NCI-H524 treated with DMSO at 0.1 percent for 48 hours (cell line): ENCODE results near the gene CGRRF1.

ENCODE experiments used
- DNase-seq: peaks from one replicate; lab custom pipeline; 2025; lab: John Stamatoyannopoulos, UW

Gene CGRRF1

DNA sequence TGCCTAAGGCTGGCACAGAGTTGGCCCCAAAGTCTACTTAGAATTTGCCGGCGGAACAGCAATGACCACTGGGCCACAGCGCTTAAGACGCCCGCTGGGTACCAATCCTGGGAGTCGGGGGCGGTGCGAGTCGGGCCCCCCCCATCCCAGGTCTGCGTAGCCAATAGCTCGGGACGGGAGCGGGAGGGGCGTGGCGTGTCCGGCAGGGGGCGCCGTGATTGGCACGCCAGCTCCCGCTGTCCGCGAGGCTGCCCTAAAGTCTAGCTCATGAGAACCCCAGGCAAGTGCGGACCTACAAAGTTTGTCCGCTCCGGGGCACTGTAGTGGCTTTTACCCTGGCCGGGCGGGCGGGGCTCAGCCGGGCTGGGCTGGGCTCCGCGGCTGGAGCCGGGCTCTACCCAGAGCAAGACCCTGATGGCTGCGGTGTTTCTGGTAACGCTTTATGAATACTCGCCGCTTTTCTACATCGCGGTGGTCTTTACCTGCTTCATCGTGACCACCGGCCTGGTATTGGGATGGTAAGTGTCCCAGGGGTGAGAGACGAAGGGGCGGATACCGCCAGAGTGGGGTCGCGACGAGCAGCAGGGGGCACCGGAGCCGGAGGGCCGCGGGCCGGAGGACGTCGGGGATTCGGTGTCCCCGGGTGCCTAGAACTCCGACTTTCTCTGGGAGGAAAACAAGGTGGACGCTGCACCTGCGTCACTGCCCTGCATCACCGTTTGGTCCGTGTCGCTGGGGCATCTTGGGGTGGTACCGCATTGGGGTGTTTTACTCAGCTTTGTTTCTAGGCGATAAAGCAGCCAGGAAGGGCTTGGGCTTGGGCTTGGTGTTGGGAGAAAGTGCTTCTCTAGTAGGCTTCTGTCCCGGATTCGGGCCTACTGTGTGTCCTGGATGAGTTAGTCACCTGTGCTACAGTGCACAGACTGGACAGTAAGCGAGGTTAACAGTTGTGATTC lies at the start of gene CGRRF1:
Gene CGRRF1, plus strand, starts transcription at position 361 of the 956 bp plus-strand sequence. Its CDS starts 54 bp downstream, at position 415.
- DNase-seq, result peak; percentile 97

DNA sequence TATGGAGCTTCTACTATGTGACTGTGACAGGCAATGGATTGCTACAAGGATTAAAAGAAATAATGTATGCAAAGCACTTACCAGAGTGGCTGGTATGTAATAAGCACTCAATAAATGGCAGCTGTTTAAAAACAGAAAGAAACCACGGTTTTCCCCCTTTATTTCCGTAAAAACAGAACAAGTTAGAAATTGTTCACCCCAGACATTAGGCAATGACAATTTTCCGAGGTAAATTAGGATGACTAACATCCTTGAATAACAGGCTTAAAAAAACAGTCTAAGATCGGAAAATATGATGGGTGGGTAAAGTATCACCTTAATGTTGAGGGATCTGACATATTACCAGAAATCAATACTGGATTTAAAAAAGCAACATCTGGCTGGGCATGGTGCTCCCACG lies 47.7 kb upstream of the CGRRF1 start:
- DNase-seq, result no peak

DNA sequence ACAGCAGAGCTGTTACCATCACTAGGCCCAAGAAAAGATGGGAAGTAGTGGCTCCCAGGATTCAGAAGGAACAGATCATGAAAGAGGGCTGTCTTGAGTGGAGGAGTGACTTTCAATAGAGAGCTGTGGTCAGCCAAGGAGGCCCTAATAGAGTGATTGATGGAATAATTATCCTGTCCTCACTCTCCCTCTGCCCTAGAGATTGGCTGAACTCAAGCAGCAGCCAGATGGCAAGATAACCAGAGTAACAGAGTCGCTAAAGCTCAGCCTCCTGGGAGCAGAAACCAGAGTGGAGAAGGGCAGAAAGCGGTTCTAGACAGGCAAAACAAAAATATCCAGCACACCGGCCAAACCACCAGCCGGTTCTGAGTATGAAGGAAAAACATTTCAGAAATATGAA lies 44.1 kb upstream of the CGRRF1 start:
- DNase-seq, result peak; percentile 98

DNA sequence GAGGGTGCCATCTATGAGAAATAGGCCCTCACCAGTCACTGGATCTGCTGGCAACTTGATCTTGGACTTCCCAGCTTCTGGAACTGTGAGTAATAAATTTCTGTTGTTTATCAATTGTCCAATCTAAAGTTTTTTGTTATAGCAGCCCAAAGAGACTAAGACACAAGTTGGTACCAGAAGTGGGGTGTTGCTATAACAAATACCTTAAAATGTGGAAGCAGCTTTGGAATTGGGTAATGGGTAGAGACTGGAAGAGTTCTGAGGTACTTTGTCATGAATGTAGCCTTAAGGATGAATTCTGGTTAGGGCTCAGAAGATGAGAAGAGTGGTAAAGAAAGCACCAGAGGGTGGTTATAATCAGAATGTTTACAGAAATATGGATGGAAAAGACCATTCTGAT lies 42.4 kb upstream of the CGRRF1 start:
- no peak for DNase-seq

DNA sequence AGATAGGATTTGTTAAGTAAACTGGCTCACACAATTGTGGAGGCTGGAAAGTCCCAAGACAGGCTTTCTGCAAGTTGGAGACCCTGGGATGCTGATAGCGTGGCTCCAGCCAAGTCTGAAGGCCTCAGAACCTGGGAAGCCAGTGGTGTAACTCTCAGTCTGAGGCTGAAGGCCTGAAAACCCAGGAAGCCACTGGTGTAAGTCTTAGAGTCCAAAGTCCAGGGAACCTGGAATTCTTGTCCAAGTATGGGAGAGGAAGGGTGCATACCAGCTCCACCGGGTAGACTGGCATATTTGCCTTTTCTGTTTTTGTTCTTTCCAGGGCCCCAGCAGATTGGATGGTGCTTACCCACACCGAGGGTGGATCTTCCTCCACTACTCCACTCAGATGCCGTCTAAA lies 39.0 kb upstream of the CGRRF1 start:
- DNase-seq, result no peak

DNA sequence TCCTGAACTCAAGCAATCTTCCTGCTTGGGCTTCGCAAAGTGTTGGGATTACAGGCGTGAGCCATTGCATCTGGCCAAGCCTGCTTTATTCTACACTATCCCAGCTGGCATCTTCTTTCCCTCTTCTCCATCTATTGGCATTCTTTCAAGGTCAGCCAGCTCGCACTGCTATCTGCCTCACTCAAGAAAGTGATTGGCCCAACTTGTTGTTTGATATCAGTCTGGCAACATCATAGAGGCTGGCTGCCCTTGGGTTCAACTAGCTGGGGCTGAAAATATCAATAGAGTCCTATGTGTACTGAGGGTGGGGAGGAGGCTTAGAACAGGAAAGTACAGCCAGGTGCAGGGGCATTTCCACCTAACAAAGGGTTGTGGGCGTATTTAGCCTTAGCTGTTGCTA lies 38.1 kb upstream of the CGRRF1 start:
- no peak for DNase-seq

DNA sequence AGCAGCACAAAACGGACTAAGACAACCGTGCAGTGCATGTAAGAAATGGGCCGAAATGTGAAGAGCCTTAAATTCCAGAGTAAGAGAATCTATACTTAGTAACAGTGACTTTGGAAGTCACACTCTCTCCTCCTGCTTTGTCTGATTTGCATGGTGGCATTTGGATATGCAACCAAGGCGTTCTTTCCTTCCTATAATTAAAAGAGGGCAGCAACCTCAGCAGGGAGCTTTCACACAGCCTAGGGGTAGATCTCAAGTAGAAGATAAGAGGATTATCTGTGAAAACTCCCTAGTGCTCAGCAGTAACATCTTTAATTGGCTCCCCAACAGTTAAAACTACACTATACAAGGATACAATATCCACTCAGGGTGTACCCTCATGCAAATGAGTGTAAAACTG lies 37.4 kb upstream of the CGRRF1 start:
- DNase-seq, result peak; percentile 99

- no peak for DNase-seq
Observed at GRCh38 chr14:54474232-54474793, 35.4 kb upstream of the CGRRF1 start.

DNA sequence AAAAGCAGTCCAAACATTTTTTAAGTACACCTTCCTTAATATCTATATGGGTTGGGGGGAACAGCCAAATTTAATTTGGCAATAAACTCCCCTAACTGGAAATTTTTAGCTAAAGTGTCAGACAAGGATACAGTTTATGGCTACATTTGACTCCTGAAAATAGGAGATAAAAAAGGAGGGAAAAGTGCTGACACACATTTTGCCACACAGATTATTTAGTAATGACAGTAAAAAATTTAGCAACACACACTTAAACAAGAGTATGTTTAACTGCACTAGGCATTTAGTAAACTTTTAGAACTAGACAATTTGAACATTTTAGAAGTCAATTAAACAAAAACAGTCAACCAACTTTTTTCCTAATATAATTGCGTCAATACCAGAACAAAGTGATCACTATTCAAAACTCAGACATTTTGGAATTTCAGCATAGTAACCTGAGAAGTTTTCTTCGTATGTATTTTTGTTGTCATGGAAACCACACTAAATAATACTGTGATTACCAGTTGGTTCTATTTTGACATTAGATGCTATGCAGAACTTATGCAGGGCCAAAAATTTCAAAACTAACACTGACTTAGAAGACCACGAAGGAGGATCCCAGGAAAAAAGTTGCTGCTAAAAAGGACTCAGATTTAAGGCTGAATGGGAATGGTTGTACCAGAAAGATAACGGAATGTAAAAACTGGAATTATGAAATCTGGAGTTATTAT lies 34.4 kb upstream of the CGRRF1 start:
- DNase-seq, result no peak

- DNase-seq, result no peak
Observed at GRCh38 chr14:54475911-54476310, 33.8 kb upstream of the CGRRF1 start.

DNA sequence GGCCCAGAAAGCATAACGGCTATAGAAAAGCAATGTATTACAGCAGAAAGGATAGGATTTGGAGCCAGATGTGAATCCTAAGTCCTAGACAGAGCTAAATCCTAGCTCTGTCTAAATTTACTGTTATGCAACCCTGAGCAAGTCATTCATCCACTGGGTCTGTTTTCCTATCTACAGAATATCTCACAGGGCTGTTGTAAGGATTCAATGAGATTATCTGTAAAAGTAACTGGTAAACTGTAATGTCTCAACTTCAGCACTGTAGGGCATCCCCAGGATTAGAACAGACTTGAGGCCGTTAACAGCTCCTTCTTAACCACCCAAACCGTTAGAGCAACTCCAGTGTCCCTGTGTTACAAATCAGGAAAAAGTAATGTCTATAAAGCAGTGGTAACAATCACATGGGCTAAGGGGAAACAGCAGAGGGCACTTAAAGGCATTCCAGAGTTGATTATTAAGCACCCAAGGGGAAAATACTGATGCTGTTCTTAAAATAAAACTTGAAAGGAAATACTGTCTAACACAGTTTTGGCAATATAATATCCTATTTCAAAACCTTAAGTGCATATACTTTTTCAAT lies 31.0 kb upstream of the CGRRF1 start:
- no peak for DNase-seq

DNA sequence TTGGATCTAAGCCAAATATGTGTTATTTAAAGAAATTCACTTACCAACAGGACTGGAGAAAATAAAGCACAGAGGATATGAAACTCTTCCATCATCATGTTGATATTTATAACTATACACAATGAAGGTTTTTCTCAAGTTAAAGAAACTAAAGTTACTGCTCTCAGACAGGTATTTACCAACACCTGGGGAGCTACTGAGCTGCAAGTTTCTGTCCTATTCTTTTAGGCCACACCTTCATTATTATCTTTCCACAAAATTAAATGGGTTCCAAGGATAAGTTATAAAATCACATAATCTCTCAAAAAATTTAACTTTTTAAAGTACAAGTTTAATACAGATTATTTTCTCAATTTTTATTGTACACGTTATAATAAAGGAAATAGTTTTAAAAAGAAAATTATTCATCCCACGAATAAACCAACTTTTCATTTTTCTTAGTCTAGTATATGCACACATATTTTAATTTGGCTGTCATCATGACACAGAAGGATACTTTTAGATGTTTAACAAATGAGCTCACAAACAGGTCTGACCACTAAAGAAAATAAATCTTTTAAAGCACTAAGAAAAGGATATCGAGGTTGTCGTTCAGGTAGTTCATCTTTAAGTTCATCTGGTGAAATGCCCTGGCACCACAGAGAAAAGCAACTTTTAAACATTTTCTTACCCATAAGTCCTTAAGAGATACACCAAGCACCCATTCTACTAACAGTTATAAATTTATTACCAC lies 28.7 kb upstream of the CGRRF1 start:
- DNase-seq, result no peak

DNA sequence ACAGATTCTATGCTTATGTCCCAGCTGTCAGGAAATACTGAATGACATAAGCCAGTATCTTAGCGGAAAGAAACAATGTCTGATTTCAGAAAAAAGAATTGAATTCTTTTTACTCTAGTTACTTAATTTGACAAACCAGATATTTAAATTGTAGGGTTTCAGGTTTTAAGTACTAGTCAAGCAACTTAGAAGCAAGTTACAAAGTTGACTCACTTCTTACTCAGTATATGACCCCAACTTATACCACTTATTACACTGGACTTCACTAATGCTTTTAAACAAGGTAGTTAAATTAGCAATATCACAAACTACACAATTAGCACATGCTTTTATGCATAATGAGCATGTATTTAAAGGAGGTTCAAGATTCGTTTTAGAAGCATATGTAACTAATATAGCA lies 28.0 kb upstream of the CGRRF1 start:
- DNase-seq, result no peak

- no peak for DNase-seq
Observed at GRCh38 chr14:54483073-54483745, 26.5 kb upstream of the CGRRF1 start.

- no peak for DNase-seq
Observed at GRCh38 chr14:54483846-54484245, 25.9 kb upstream of the CGRRF1 start.

GRCh38 chr14:54486685-54487084 lies 23.0 kb upstream of the CGRRF1 start:
- no peak for DNase-seq

DNA sequence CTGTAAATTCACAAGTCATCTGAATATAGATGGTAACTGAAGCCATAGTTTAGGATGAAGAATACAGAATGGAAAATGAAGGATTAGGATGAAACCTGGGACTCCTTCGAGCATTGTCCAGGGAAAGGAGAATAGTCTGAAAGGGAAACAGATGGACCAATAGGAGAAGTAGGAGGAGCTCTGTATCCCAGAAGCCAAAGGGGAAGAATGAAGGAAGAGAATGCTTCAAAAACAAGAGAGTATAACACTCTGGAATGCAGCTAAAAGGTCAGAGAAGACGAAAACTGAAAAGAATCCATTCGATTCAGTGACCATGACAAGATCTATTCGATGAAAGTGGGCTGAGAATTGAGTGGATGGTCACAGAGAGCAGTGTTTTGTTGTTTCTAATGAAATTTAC lies 21.9 kb upstream of the CGRRF1 start:
- DNase-seq, result no peak

GRCh38 chr14:54488318-54488645 lies 21.4 kb upstream of the CGRRF1 start:
- DNase-seq, result no peak

DNA sequence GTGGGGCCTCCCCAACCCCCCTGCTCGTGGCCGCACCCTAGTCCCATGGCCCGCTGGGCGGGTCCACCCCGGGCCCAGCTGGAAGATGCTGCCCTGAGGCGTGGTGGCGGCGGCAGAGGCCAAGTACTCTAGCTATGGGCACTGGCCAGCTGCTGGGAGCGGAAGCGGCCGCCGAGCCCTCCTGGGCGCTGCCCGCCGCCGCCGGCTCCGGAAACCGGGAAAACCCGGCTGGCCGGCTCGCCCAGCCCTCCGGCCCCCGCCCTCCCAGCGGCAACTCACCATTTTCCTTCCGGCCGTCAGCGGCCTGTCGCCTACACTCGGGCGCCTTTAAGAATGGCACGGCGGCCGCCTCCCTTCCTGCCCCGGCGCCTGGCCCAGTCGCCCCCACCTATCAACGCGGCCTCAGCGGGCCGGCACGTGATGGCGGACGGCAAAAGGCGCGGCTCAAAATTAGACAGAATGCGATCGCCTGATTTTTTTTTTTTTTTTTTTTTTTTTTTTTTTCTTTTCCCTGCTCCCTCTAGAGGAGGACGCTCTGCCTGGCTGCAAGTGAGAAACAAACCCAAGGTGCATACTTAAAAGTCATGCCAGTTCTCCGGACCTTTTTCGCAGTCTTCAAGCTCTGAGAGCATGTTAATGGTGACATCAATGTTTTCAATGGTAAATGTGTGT lies 20.9 kb upstream of the CGRRF1 start, which contains the start of gene GMFB:
Gene GMFB, minus strand, starts transcription at position 335 of the 672 bp plus-strand sequence. Its CDS starts 53 bp downstream, at position 282.
- peak; percentile 58 for DNase-seq

GRCh38 chr14:54489318-54489683 lies 20.4 kb upstream of the CGRRF1 start:
- no peak for DNase-seq
